Adipocyte (in vitro differentiated cells): ENCODE measurements around the gene OR51M1.
"Not testable (repeated sequence)": the region's sequence is repeated elsewhere in the genome, so short reads cannot be mapped to it uniquely, and the experiment has no call there.

ENCODE experiments used
- DNase-seq: peaks from one replicate; pipeline ENCODE4 v3.0.0-alpha.2; 2015; ENCODE audit warnings: low read depth
- H3K27me3 ChIP-seq: replicated peaks from 2 replicates; pipeline ENCODE4 v1.7.0; 2013; ENCODE audit warnings: mild to moderate bottlenecking, low read length, moderate library complexity; ENCODE audit not compliant: control insufficient read depth, insufficient read depth
- H3K36me3 ChIP-seq: 2 replicates; pipeline ENCODE4 v1.7.0; 2013; ENCODE audit warnings: low read length, mild to moderate bottlenecking, moderate library complexity; ENCODE audit not compliant: control insufficient read depth, insufficient read depth, severe bottlenecking
- H3K4me1 ChIP-seq: 2 replicates; pipeline ENCODE4 v1.7.0; 2013; ENCODE audit warnings: mild to moderate bottlenecking, low read length, moderate library complexity; ENCODE audit not compliant: control insufficient read depth, insufficient read depth
- H3K4me3 ChIP-seq: 2 replicates; pipeline ENCODE4 v1.7.0; 2013; ENCODE audit warnings: mild to moderate bottlenecking, low read length, moderate library complexity
- H3K9ac ChIP-seq: 2 replicates; pipeline ENCODE4 v1.7.0; 2013; ENCODE audit warnings: mild to moderate bottlenecking, low read length, moderate library complexity
- H3K9me3 ChIP-seq: 2 replicates; pipeline ENCODE4 v1.7.0; 2013; ENCODE audit warnings: mild to moderate bottlenecking, low read length, moderate library complexity; ENCODE audit not compliant: control insufficient read depth

Gene OR51M1

DNA sequence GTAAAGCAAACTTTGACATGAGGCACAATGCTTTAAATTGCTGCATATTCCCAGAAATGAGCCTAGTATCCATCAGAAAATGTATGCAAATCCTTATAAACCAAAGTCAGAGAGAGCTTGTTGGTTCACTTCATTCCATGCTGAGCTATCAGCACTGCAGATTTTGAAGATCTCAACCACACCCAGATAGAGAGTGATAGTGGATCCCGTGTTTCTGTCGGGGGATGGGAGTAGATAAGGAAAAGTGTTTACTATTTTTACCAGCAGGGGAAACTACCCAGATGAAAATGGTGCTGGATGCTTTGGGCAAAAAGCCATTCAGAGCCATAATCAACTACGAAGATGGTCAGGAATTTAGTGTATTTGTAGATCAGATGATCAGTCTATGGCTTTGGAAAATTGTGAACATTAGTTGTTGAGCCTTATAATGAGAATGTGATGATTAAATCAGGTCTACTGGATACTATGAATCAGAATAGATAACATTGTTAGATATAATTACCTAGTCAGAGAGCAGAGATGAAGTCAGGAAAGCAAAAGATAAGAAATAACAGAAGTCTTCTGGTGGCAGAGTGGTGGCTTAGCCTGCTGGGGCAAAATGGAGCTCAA, 21.5 kb upstream of the OR51M1 start:
- peaks cover 6% of the 10 kb centered on the region for H3K4me1 ChIP-seq
- DNase-seq: no peak
- H3K27me3 ChIP-seq: no peaks in the 10 kb centered on the region
- H3K9me3 ChIP-seq: no peaks in the 10 kb centered on the region
- no peaks in the 10 kb centered on the region for H3K36me3 ChIP-seq
- no peak overlapping the region for H3K9ac ChIP-seq
- no peak overlapping the region for H3K4me3 ChIP-seq

DNA sequence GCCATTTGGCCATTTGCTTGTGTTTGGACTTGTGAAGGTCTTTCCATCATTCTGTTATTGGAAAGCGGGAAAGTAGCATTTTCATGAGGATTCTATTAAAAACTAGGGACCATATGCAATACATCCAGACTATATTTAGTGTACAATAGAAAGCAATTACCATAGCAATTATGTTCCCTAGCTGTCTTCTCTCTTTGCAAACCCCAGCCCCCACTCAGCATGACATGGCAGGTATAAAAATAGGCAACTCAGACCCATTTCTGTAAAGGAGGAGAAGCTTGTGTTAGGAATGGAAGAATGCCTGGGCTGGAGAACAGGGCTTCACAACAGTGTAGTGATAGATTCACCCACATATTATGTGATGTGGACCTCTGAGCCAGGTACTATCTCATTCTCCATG, 19.9 kb upstream of the OR51M1 start:
- H3K36me3 ChIP-seq: no peaks in the 10 kb centered on the region
- H3K9ac ChIP-seq: no peak overlapping the region
- DNase-seq: no peak
- H3K9me3 ChIP-seq: no peaks in the 10 kb centered on the region
- H3K4me3 ChIP-seq: no peak overlapping the region
- no peaks in the 10 kb centered on the region for H3K27me3 ChIP-seq
- peaks cover 12% of the 10 kb centered on the region for H3K4me1 ChIP-seq

DNA sequence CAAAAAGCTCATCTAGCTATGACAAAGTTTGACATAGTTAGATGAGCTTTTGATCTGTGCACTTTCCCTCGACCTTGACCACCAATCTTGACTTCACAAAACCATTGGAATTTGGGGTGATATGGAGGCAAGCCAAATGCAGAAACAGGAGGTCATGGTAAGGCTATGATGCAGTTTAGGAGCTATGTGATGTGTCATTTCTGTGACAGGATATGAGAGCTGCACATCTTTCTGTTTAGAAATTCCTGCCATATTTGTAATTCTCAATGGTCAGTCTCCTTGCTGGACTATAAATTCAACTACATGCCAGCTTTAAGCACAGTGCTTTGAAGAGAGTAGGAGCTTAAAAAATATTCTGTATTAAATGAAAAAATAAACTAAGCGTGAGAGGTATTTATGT, 19.4 kb upstream of the OR51M1 start:
- Histone ChIP-seq H3K4me1 (peaks cover 12% of the 10 kb centered on the region), H3K4me3 (no peak overlapping the region), H3K27me3 (no peaks in the 10 kb centered on the region), H3K9me3 (no peaks in the 10 kb centered on the region), H3K36me3 (no peaks in the 10 kb centered on the region), H3K9ac (no peak overlapping the region)
- DNase-seq: peak; percentile 61

DNA sequence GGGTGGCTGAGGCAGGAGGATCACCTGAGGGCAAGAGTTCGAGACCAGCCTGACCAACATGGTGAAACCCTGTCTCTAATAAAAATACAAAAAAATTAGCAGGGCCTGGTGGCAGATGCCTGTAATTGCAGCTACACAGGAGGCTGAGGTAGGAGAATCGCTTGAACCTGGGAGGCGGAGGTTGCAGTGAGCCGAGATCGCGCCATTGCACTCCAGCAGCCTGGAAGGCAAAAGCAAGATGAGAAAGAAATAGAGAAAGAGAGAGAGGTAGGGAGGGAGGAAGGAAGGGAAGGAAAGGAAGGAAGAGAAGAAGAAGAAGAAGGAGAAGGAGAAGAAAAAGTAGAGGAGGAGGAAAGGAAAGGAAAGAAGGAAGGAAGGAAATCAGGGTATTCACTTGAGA, 17.2 kb upstream of the OR51M1 start:
- not testable (repeated sequence) for H3K36me3 ChIP-seq, H3K4me3 ChIP-seq, H3K27me3 ChIP-seq, H3K9me3 ChIP-seq, DNase-seq, H3K9ac ChIP-seq
- H3K4me1 ChIP-seq: peaks cover 12% of the 10 kb centered on the region

DNA sequence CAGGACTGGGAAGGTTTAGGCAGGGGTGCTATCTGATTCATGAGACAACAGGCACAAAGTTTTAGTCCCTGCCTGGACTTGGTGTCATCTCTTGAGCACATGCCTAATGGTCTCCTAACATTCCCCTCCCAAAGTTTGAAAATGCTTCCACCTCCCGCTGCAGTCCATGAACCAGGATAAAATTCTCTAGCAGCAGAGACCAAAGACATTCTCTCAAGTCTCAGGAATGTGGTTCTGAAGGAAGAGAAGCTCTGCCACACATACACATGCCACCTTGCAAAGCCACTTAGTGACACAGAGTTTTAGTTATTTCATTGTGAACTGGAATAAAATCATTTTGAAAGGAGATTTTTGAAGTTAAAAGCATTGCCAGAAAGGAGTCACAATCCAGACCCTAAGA, 16.8 kb upstream of the OR51M1 start:
- Histone ChIP-seq H3K4me3 (no peak overlapping the region), H3K27me3 (no peaks in the 10 kb centered on the region), H3K9ac (no peak overlapping the region), H3K36me3 (no peaks in the 10 kb centered on the region), H3K9me3 (no peaks in the 10 kb centered on the region), H3K4me1 (peaks cover 12% of the 10 kb centered on the region)
- no peak for DNase-seq

DNA sequence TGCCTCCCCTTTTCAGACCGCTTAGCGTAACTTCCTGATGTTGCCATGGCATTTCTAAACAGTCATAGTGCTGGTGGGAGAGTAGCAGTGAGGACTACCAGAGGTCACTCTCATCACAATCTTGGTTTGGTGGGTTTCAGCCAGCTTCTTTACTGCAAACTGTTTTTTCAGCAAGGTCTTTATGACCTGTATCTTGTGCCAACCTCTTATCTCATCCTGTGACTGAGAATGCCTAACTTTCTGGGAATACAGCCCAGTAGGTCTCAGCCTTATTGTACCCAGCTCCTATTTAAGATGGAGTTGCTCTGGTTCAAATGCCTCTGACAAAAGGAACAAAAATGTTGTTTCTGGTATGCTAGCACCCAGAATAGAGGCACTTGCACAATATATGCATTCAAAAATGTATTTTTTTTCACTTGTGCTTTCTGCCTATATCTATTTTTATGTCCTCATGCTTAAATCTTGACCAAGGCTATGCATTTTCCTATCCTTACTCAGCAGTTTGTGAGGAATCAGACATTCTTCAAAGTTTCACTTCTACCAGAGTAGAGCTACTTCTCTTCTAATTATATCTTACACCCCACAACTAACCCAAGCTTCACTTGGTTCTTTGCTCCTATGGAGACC, 16.1 kb upstream of the OR51M1 start:
- DNase-seq: peak; percentile 75
- Histone ChIP-seq H3K9me3 (peaks cover under 1% of the 10 kb centered on the region), H3K27me3 (no peaks in the 10 kb centered on the region), H3K9ac (no peak overlapping the region), H3K36me3 (no peaks in the 10 kb centered on the region), H3K4me1 (peaks cover 12% of the 10 kb centered on the region), H3K4me3 (no peak overlapping the region)

DNA sequence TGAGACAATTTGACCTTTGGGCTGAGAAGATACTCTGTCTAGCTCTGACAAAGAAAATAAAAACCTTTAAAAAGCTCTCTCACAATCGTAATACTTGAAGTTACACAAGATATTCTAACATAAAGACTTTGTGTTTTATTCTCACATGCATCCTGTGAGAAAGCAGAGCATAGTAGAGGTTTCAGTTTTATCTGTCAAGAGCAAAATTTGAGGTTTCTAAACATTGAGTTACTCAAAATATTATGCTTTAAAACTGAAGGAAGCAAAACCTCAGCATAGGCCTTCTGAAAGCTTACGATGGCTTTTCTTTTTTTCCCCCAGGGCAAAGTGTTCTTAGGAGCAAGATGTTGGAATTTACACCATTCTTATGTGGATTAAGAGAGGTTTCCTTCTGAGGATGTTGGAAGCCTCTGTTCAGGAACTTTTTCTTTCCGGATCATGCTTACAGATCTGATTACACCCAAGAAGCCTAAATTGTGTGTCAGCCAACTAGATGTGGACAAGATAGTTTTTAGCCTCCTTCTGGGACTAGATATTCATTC, 15.0 kb upstream of the OR51M1 start:
- H3K9ac ChIP-seq: no peak overlapping the region
- peaks cover 12% of the 10 kb centered on the region for H3K4me1 ChIP-seq
- peak; percentile 49 for DNase-seq
- no peak overlapping the region for H3K4me3 ChIP-seq
- H3K36me3 ChIP-seq: no peaks in the 10 kb centered on the region
- H3K9me3 ChIP-seq: peaks cover 5% of the 10 kb centered on the region
- H3K27me3 ChIP-seq: no peaks in the 10 kb centered on the region

DNA sequence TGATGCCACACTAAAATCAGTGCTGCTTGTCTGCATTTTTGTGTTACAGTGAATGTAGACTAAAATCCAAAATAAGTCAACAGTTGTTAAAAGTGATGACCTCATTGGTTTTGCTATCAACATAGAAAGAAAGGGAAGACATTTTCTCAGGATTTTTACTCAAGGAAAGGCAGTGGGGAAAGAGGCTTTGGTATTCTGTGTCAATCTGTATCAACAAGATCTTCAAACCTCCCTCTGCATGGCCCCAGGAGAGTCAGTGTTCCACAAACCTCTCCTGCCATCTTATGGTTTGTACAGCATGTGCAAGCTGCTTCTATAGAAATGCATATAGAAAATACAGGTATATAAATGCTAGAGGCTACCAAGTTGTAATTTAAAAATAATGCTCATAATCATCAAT, 13.8 kb upstream of the OR51M1 start:
- peaks cover 5% of the 10 kb centered on the region for H3K9me3 ChIP-seq
- H3K4me3 ChIP-seq: no peak overlapping the region
- no peak overlapping the region for H3K9ac ChIP-seq
- DNase-seq: peak; percentile 87
- no peaks in the 10 kb centered on the region for H3K36me3 ChIP-seq
- H3K27me3 ChIP-seq: no peaks in the 10 kb centered on the region
- H3K4me1 ChIP-seq: peaks cover 5% of the 10 kb centered on the region

DNA sequence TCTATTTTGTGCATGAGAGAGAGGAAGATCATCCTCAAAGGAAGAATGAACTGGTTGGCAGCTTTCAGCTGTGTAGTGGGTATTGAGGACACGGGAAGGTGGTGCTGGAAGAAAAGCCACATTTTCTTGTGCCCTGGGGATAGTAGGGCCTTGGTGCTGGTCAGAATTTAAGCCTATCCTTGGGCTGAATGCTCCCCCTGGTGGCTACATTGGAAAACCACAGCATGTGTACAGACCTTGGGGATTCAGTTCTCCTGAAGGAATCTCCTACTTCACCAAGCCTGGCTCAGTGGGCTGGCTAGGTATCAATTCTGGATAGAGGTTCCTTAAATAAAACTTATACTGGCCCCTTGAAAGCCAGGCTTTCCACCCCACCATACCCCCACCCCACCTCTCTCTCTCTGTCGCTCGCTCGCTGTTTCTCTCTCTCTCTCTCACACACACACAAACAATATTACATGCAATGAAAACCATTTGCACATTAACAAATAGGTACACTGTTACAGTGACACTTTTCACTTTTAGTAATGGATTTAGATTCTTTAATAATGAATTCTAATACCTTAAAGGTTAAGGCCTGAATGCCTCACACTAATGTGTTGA, 2.8 kb upstream of the OR51M1 start:
- Histone ChIP-seq H3K36me3 (no peaks in the 10 kb centered on the region), H3K4me1 (no peaks in the 10 kb centered on the region), H3K9ac (no peak overlapping the region), H3K9me3 (no peaks in the 10 kb centered on the region), H3K4me3 (no peak overlapping the region), H3K27me3 (peaks cover 6% of the 10 kb centered on the region)
- peak; percentile 88 for DNase-seq

DNA sequence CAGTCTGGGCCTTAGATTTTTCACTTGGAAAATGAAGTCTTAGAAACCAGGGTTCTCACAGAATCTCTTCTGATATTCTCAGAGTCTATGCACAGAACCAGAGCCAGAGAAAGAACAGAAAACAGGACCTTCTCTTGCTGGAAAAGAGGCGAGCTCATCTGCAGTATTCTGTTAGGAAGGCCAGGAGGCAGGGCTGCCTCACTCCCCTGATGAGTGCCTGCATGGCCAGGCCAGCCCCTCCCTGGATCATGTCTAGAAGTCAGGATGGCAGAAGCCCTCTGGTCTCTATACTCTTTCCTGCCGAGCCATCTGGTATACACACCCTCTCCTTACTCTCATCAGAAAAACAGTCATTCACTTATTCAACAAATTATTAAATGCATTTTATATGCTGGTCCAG, 723 bp downstream of the OR51M1 start:
- H3K36me3 ChIP-seq: no peaks in the 10 kb centered on the region
- no peaks in the 10 kb centered on the region for H3K4me1 ChIP-seq
- H3K9ac ChIP-seq: no peak overlapping the region
- DNase-seq: no peak
- no peak overlapping the region for H3K4me3 ChIP-seq
- no peaks in the 10 kb centered on the region for H3K9me3 ChIP-seq
- H3K27me3 ChIP-seq: peaks cover 6% of the 10 kb centered on the region

DNA sequence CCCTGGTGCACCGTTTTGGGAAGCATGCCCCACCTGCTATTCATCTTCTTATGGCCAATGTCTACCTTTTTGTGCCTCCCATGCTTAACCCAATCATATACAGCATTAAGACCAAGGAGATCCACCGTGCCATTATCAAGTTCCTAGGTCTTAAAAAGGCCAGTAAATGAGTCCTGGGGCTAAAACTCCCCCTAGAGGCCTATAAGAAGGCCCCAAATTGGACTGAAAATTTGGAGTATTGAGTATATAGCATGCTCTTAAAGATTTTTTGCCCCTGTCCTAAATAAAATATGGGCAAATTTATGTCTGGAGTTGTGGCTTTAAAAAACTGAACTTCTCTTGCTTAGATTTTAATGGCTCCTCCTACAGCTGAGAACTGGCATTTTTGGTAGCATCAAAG, 6.6 kb downstream of the OR51M1 start:
- DNase-seq: no peak
- H3K27me3 ChIP-seq: peaks cover 4% of the 10 kb centered on the region
- H3K9me3 ChIP-seq: no peaks in the 10 kb centered on the region
- no peak overlapping the region for H3K9ac ChIP-seq
- no peaks in the 10 kb centered on the region for H3K4me1 ChIP-seq
- no peaks in the 10 kb centered on the region for H3K36me3 ChIP-seq
- H3K4me3 ChIP-seq: no peak overlapping the region
